ENCODE measurements around the gene THSD4.

The THSD4 gene

DNA sequence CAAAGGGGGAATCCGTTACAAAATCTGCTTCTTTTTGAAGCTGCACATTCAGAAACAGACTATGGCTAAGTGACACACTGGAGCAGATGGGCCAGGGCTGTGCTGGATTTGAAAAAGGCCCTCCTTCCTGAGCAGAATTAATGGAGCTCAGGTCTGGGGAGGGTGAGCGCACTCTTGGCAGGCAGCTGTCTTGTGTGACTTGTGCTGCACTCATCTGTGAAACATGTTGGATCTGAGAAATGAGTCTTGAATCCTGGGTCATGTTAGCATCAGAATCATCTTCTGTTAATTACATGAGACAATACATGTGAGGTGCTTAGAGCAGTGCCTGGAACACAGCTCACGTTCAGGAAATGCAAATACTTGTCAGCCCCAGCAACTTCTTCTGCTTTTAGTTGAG lies 219.6 kb downstream of the THSD4 start:
- Histone ChIP-seq H3K4me2 (ENCODE audit: low read length) (no peak overlapping the region), H3K27ac (ENCODE audit: low read depth, low read length, poor library complexity, severe bottlenecking) (no peak overlapping the region), H4K20me1 (ENCODE audit: insufficient read depth, low read length) (no peaks in the 10 kb centered on the region), H3F3A (ENCODE audit: insufficient read depth, low read length) (no peaks in the 10 kb centered on the region), H2AFZ (ENCODE audit: low read length) (no peak overlapping the region), H3K9me2 (ENCODE audit: low read depth, low read length) (no peaks in the 10 kb centered on the region), H3K4me3 (ENCODE audit: low read depth, low read length, poor library complexity, severe bottlenecking) (no peak overlapping the region), H3K9me3 (ENCODE audit: low read length) (no peaks in the 10 kb centered on the region), H3K27me3 (ENCODE audit: insufficient read depth, low read length) (no peaks in the 10 kb centered on the region), H3K4me1 (ENCODE audit: insufficient read depth, low read length, severe bottlenecking) (no peaks in the 10 kb centered on the region), H3K79me2 (ENCODE audit: insufficient read depth, low read length) (no peaks in the 10 kb centered on the region), H3K36me3 (ENCODE audit: insufficient read depth, low read length) (no peaks in the 10 kb centered on the region), H3K9ac (ENCODE audit: low read length) (no peak overlapping the region)
- TF ChIP-seq EZH2 (IDR thresholded peaks at IDR 0.05; ENCODE audit: borderline replicate concordance, low read length) = no peak
- TF ChIP-seq, protein P1, sequence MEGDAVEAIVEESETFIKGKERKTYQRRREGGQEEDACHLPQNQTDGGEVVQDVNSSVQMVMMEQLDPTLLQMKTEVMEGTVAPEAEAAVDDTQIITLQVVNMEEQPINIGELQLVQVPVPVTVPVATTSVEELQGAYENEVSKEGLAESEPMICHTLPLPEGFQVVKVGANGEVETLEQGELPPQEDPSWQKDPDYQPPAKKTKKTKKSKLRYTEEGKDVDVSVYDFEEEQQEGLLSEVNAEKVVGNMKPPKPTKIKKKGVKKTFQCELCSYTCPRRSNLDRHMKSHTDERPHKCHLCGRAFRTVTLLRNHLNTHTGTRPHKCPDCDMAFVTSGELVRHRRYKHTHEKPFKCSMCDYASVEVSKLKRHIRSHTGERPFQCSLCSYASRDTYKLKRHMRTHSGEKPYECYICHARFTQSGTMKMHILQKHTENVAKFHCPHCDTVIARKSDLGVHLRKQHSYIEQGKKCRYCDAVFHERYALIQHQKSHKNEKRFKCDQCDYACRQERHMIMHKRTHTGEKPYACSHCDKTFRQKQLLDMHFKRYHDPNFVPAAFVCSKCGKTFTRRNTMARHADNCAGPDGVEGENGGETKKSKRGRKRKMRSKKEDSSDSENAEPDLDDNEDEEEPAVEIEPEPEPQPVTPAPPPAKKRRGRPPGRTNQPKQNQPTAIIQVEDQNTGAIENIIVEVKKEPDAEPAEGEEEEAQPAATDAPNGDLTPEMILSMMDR (IDR thresholded peaks at IDR 0.05; ENCODE audit: low read length) = no peak

- Histone ChIP-seq H3K27ac (ENCODE audit: low read depth, low read length, poor library complexity, severe bottlenecking) (no peak overlapping the region), H3K4me1 (ENCODE audit: insufficient read depth, low read length, severe bottlenecking) (no peaks in the 10 kb centered on the region), H4K20me1 (ENCODE audit: insufficient read depth, low read length) (no peaks in the 10 kb centered on the region), H3K9ac (ENCODE audit: low read length) (no peak overlapping the region), H2AFZ (ENCODE audit: low read length) (no peak overlapping the region), H3K9me2 (ENCODE audit: low read depth, low read length) (no peaks in the 10 kb centered on the region), H3K9me3 (ENCODE audit: low read length) (no peaks in the 10 kb centered on the region), H3K79me2 (ENCODE audit: insufficient read depth, low read length) (no peaks in the 10 kb centered on the region), H3K4me2 (ENCODE audit: low read length) (no peak overlapping the region), H3K36me3 (ENCODE audit: insufficient read depth, low read length) (no peaks in the 10 kb centered on the region), H3F3A (ENCODE audit: insufficient read depth, low read length) (no peaks in the 10 kb centered on the region), H3K27me3 (ENCODE audit: insufficient read depth, low read length) (no peaks in the 10 kb centered on the region), H3K4me3 (ENCODE audit: low read depth, low read length, poor library complexity, severe bottlenecking) (no peak overlapping the region)
- no peak for TF ChIP-seq EZH2 (IDR thresholded peaks at IDR 0.05; ENCODE audit: borderline replicate concordance, low read length)
- TF ChIP-seq, protein P1 (IDR thresholded peaks at IDR 0.05; ENCODE audit: low read length) = no peak
These were observed 220.3 kb downstream of the THSD4 start for GRCh38 chr15:71335591-71335990.

GRCh38 chr15:71336671-71337070 lies 221.4 kb downstream of the THSD4 start:
- TF ChIP-seq, protein P1 (IDR thresholded peaks at IDR 0.05; ENCODE audit: low read length) = no peak
- no peak for TF ChIP-seq EZH2 (IDR thresholded peaks at IDR 0.05; ENCODE audit: borderline replicate concordance, low read length)
- Histone ChIP-seq H3K4me3 (ENCODE audit: low read depth, low read length, poor library complexity, severe bottlenecking) (no peak overlapping the region), H3K36me3 (ENCODE audit: insufficient read depth, low read length) (no peaks in the 10 kb centered on the region), H3K4me1 (ENCODE audit: insufficient read depth, low read length, severe bottlenecking) (no peaks in the 10 kb centered on the region), H3K79me2 (ENCODE audit: insufficient read depth, low read length) (no peaks in the 10 kb centered on the region), H3K4me2 (ENCODE audit: low read length) (no peak overlapping the region), H3K27ac (ENCODE audit: low read depth, low read length, poor library complexity, severe bottlenecking) (no peak overlapping the region), H3K9ac (ENCODE audit: low read length) (no peak overlapping the region), H3K27me3 (ENCODE audit: insufficient read depth, low read length) (no peaks in the 10 kb centered on the region), H2AFZ (ENCODE audit: low read length) (no peak overlapping the region), H3K9me3 (ENCODE audit: low read length) (no peaks in the 10 kb centered on the region), H4K20me1 (ENCODE audit: insufficient read depth, low read length) (no peaks in the 10 kb centered on the region), H3F3A (ENCODE audit: insufficient read depth, low read length) (no peaks in the 10 kb centered on the region), H3K9me2 (ENCODE audit: low read depth, low read length) (no peaks in the 10 kb centered on the region)
